Neural cell (in vitro differentiated cells): ENCODE data around the gene ESR2. TPM values are rescaled to one million over a fixed set of nuclear protein-coding genes. Genes with fewer than 3 reads are reported as not detected.

Experiments
- H2AFZ ChIP-seq: fragments of 200-600, 300-800 bp; sonication (generic), shearing (Covaris generic); 2 replicates; pipeline ENCODE4 v1.6.0; 2014; ENCODE audit warnings: low read depth, mild to moderate bottlenecking, antibody characterized with exemption, low read length, moderate library complexity
- H3F3A ChIP-seq: fragments of 200-600 bp; shearing (Covaris generic); 2 replicates; pipeline ENCODE4 v1.6.1; 2016; ENCODE audit warnings: mild to moderate bottlenecking, moderate library complexity, mixed read lengths, antibody characterized with exemption, low read length; ENCODE audit not compliant: insufficient read depth, poor library complexity, severe bottlenecking
- H3K27ac ChIP-seq: fragments of 200-600, 300-800 bp; sonication (generic), shearing (Covaris generic); 2 replicates; pipeline ENCODE4 v1.5.1; 2014; ENCODE audit warnings: mild to moderate bottlenecking, low read length, moderate library complexity
- H3K27me3 ChIP-seq: fragments of 300-800, 200-600 bp; sonication (generic), shearing (Covaris generic); 2 replicates; pipeline ENCODE4 v1.6.0; 2014; ENCODE audit warnings: mild to moderate bottlenecking, low read depth, low read length, moderate library complexity; ENCODE audit not compliant: insufficient read depth
- H3K36me3 ChIP-seq: fragments of 300-800, 200-600 bp; sonication (generic), shearing (Covaris generic); 2 replicates; pipeline ENCODE4 v1.5.1; 2014; ENCODE audit warnings: mild to moderate bottlenecking, antibody characterized with exemption, low read length, moderate library complexity; ENCODE audit not compliant: insufficient read depth
- H3K4me2 ChIP-seq: fragments of 300-800, 200-600 bp; sonication (generic), shearing (Covaris generic); 2 replicates; pipeline ENCODE4 v1.6.0; 2014; ENCODE audit warnings: mild to moderate bottlenecking, low read length
- H3K4me3 ChIP-seq: fragments of 300-800, 200-600 bp; sonication (generic), shearing (Covaris generic); 2 replicates; pipeline ENCODE4 v1.5.1; 2014; ENCODE audit warnings: mild to moderate bottlenecking, low read length, moderate library complexity
- H3K79me2 ChIP-seq: fragments of 200-600 bp; shearing (Covaris generic); replicated peaks from 2 replicates; pipeline ENCODE4 v1.6.0; 2014; ENCODE audit warnings: mild to moderate bottlenecking, low read length, moderate library complexity; ENCODE audit not compliant: insufficient read depth
- H3K9ac ChIP-seq: fragments of 300-800, 200-600 bp; sonication (generic), shearing (Covaris generic); 2 replicates; pipeline ENCODE4 v1.6.1; 2016; ENCODE audit warnings: mild to moderate bottlenecking, low read length, mixed read lengths
- H3K9me2 ChIP-seq: fragments of 200-600 bp; shearing (Covaris generic); 2 replicates; pipeline ENCODE4 v1.6.1; 2016; ENCODE audit warnings: mild to moderate bottlenecking, low read length, mixed read lengths; ENCODE audit not compliant: insufficient read depth
- H3K9me3 ChIP-seq: fragments of 200-600, 300-800 bp; sonication (generic), shearing (Covaris generic); 2 replicates; pipeline ENCODE4 v1.6.1; 2016; ENCODE audit warnings: mild to moderate bottlenecking, mixed run types, low read length, moderate library complexity, mixed read lengths
- H4K20me1 ChIP-seq: fragments of 200-600 bp; shearing (Covaris generic); 2 replicates; pipeline ENCODE4 v1.6.1; 2016; ENCODE audit warnings: mild to moderate bottlenecking, mixed run types; ENCODE audit not compliant: insufficient read depth
- EP300 ChIP-seq: fragments of 450-650 bp; conservative IDR thresholded peaks from 2 replicates; pipeline ENCODE4 v1.6.1; 2014; ENCODE audit warnings: antibody characterized with exemption, mild to moderate bottlenecking, moderate library complexity; ENCODE audit not compliant: poor library complexity, severe bottlenecking
- EZH2 ChIP-seq: fragments of 200-600, 300-800 bp; shearing (Covaris generic), sonication (generic); IDR thresholded peaks from 2 replicates; pipeline ENCODE4 v1.6.1; 2014; ENCODE audit warnings: antibody characterized with exemption, low read length, borderline replicate concordance, mild to moderate bottlenecking; ENCODE audit not compliant: insufficient read depth, poor library complexity, severe bottlenecking
- MXI1 ChIP-seq: fragments of 450-650 bp; conservative IDR thresholded peaks from 2 replicates; pipeline ENCODE4 v1.6.1; 2014; ENCODE audit warnings: antibody characterized with exemption, mild to moderate bottlenecking; ENCODE audit not compliant: poor library complexity, severe bottlenecking
- POLR2AphosphoS5 ChIP-seq: IDR thresholded peaks from 2 replicates; pipeline ENCODE4 v1.6.1; 2012
- RAD21 ChIP-seq: fragments of 450-650 bp; conservative IDR thresholded peaks from 2 replicates; pipeline ENCODE4 v1.6.1; 2014; ENCODE audit warnings: antibody characterized with exemption, mild to moderate bottlenecking, moderate library complexity
- SMC3 ChIP-seq: fragments of 450-650 bp; conservative IDR thresholded peaks from 2 replicates; pipeline ENCODE4 v1.6.1; 2014; ENCODE audit warnings: antibody characterized with exemption, mild to moderate bottlenecking, moderate library complexity; ENCODE audit not compliant: poor library complexity
- TAF1 ChIP-seq: IDR thresholded peaks from 2 replicates; pipeline ENCODE4 v1.6.1; 2012; ENCODE audit warnings: low read depth
- polyA plus RNA-seq: library from polyadenylated mRNA; depleted of rRNA; stranded (reverse); fragments of >200 nt; gene quantifications from 2 replicates; pipeline ENCODE4 v1.2.3, GENCODE V29; 2014
- TF ChIP-seq, protein P1 (sequence below): fragments of 450-650 bp; IDR thresholded peaks from 2 replicates; pipeline ENCODE4 v1.5.1; 2014; ENCODE audit warnings: antibody characterized with exemption, mild to moderate bottlenecking, moderate library complexity; ENCODE audit not compliant: poor library complexity, severe bottlenecking
- TF ChIP-seq, protein P2 (sequence below): IDR thresholded peaks from 2 replicates; pipeline ENCODE4 v1.6.1; 2012; ENCODE audit warnings: borderline replicate concordance

Gene ESR2
- polyA plus RNA-seq, 1 donor from 2014 or later: 0.35 TPM

DNA sequence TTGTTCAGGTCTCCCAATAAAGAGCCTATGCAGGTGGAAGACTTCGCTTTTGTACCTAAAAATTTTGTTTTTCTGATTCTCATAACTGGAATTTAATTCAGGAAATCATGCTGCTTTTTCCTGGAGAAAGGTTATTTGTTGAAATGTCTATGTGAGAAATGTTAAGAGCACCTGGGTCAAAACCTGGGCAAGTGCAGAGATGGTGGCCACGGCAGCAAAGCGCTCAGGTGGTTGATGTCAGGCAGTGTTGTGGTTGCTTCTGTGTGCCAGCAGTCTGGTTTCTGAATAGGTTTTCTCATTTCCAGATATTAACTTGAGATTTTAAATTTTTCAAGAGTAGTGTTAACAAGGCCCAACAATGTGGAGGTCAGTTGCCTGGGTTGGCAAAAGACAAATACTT, 96.2 kb downstream of the ESR2 start:
- no peaks in the 10 kb centered on the region for H3K9me3 ChIP-seq
- peak overlapping the region; percentile 67 for H3K4me3 ChIP-seq
- H3F3A ChIP-seq: peaks cover 13% of the 10 kb centered on the region
- peak overlapping the region; percentile 90 for H3K9ac ChIP-seq
- TF ChIP-seq SMC3 (no peak), POLR2AphosphoS5 (no peak), TAF1 (no peak), EZH2 (no peak), RAD21 (no peak), MXI1 (no peak), EP300 (no peak)
- TF ChIP-seq, protein P1, sequence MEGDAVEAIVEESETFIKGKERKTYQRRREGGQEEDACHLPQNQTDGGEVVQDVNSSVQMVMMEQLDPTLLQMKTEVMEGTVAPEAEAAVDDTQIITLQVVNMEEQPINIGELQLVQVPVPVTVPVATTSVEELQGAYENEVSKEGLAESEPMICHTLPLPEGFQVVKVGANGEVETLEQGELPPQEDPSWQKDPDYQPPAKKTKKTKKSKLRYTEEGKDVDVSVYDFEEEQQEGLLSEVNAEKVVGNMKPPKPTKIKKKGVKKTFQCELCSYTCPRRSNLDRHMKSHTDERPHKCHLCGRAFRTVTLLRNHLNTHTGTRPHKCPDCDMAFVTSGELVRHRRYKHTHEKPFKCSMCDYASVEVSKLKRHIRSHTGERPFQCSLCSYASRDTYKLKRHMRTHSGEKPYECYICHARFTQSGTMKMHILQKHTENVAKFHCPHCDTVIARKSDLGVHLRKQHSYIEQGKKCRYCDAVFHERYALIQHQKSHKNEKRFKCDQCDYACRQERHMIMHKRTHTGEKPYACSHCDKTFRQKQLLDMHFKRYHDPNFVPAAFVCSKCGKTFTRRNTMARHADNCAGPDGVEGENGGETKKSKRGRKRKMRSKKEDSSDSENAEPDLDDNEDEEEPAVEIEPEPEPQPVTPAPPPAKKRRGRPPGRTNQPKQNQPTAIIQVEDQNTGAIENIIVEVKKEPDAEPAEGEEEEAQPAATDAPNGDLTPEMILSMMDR: no peak
- TF ChIP-seq, protein P2, sequence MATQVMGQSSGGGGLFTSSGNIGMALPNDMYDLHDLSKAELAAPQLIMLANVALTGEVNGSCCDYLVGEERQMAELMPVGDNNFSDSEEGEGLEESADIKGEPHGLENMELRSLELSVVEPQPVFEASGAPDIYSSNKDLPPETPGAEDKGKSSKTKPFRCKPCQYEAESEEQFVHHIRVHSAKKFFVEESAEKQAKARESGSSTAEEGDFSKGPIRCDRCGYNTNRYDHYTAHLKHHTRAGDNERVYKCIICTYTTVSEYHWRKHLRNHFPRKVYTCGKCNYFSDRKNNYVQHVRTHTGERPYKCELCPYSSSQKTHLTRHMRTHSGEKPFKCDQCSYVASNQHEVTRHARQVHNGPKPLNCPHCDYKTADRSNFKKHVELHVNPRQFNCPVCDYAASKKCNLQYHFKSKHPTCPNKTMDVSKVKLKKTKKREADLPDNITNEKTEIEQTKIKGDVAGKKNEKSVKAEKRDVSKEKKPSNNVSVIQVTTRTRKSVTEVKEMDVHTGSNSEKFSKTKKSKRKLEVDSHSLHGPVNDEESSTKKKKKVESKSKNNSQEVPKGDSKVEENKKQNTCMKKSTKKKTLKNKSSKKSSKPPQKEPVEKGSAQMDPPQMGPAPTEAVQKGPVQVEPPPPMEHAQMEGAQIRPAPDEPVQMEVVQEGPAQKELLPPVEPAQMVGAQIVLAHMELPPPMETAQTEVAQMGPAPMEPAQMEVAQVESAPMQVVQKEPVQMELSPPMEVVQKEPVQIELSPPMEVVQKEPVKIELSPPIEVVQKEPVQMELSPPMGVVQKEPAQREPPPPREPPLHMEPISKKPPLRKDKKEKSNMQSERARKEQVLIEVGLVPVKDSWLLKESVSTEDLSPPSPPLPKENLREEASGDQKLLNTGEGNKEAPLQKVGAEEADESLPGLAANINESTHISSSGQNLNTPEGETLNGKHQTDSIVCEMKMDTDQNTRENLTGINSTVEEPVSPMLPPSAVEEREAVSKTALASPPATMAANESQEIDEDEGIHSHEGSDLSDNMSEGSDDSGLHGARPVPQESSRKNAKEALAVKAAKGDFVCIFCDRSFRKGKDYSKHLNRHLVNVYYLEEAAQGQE: no peak
- peak overlapping the region; percentile 100 for H3K4me2 ChIP-seq
- no peaks in the 10 kb centered on the region for H3K9me2 ChIP-seq
- peak overlapping the region; percentile 89 for H2AFZ ChIP-seq
- no peaks in the 10 kb centered on the region for H3K36me3 ChIP-seq
- peaks cover 26% of the 10 kb centered on the region for H3K79me2 ChIP-seq
- no peaks in the 10 kb centered on the region for H4K20me1 ChIP-seq
- no peaks in the 10 kb centered on the region for H3K27me3 ChIP-seq
- H3K27ac ChIP-seq: peak overlapping the region; percentile 99

DNA sequence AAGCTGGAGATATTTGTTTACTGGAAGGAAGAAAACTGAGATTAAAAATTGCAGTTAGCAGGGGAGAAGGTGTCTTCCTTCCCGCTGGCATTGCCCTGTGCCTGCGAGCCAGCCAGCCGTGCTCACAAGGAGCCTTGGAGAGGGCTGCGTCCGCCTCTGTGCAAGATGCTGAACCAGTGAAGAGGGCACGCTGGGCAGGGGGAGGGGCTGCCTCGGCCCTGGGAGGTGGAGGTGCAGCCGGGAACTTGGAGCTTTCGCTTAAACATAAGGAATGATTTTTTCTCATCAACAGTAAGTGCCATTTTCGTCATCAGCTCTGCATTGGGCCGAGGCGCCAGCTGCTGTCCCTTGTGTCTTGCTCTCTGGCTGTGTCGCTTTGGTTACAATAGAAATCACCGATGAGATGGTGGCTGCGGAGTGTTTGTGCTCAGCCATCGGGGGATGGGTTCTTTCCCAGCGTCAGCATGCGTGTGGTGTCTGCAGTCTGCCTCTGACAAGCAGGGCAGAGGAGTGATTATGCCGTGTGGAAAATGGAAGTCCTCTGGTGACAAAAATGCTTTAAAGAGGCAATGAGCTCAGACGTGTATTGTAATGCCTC, 97.3 kb downstream of the ESR2 start:
- Histone ChIP-seq H2AFZ (peak overlapping the region; percentile 89), H3F3A (peaks cover 13% of the 10 kb centered on the region), H3K27me3 (no peaks in the 10 kb centered on the region), H3K9me3 (no peaks in the 10 kb centered on the region), H3K27ac (peak overlapping the region; percentile 99), H4K20me1 (no peaks in the 10 kb centered on the region), H3K9ac (peak overlapping the region; percentile 90), H3K9me2 (no peaks in the 10 kb centered on the region), H3K79me2 (peaks cover 26% of the 10 kb centered on the region), H3K4me3 (peak overlapping the region; percentile 67), H3K36me3 (no peaks in the 10 kb centered on the region), H3K4me2 (peak overlapping the region; percentile 100)
- TF ChIP-seq, protein P2: peak; percentile 93
- TF ChIP-seq EP300 (peak; percentile 97), TAF1 (peak; percentile 99), SMC3 (peak; percentile 62), POLR2AphosphoS5 (peak; percentile 97), EZH2 (no peak), MXI1 (peak; percentile 85), RAD21 (peak; percentile 60)
- TF ChIP-seq, protein P1: no peak
